GM20000 (cell line): ENCODE results near the gene NRDC.
"Not testable (repeated sequence)": the region's sequence is repeated elsewhere in the genome, so short reads cannot be mapped to it uniquely, and the experiment has no call there.

Experiments
- DNase-seq: peaks from one replicate; pipeline ENCODE4 v3.0.0; 2012; ENCODE audit warnings: low spot score
- CTCF ChIP-seq: IDR thresholded peaks from 2 replicates; pipeline ENCODE4 v1.5.1; 2012; ENCODE audit warnings: mild to moderate bottlenecking, control low read depth; ENCODE audit errors: extremely low read depth, missing control alignments

NRDC gene

GRCh38 chr1:51840182-51840581 lies 38.3 kb downstream of the NRDC start:
- DNase-seq, result no peak
- no peak for TF ChIP-seq CTCF

GRCh38 chr1:51839094-51839493 lies 39.4 kb downstream of the NRDC start:
- no peak for TF ChIP-seq CTCF
- no peak for DNase-seq

GRCh38 chr1:51837243-51837642 lies 41.3 kb downstream of the NRDC start:
- no peak for TF ChIP-seq CTCF
- DNase-seq, result no peak

- no peak for DNase-seq
- TF ChIP-seq CTCF, result no peak
These were observed 44.8 kb downstream of the NRDC start for GRCh38 chr1:51833700-51834099.

GRCh38 chr1:51829058-51829457 lies 49.5 kb downstream of the NRDC start:
- TF ChIP-seq CTCF, result no peak
- no peak for DNase-seq

GRCh38 chr1:51819810-51820209 lies 58.7 kb downstream of the NRDC start:
- no peak for DNase-seq

GRCh38 chr1:51819021-51819420 lies 59.5 kb downstream of the NRDC start:
- not testable (repeated sequence) for DNase-seq

More at GRCh38 chr1:51819810-51820209, 58.7 kb downstream of the NRDC start:
- no peak for TF ChIP-seq CTCF

GRCh38 chr1:51818487-51818886 lies 60.0 kb downstream of the NRDC start:
- TF ChIP-seq CTCF, result no peak
- no peak for DNase-seq
